Measurements from ENCODE around the gene FXN. TPM values are rescaled to one million over a fixed set of nuclear protein-coding genes. Genes with fewer than 3 reads are reported as not detected.
A peak's percentile ranks its signal among the peaks of the same experiment; 100 is the strongest.

The FXN gene
- total RNA-seq, 1 donor from 2014 or later: 22.7 TPM

GRCh38 chr9:69054989-69055388 lies 19.4 kb downstream of the FXN start:
- no peak overlapping the region for H3K4me3 ChIP-seq (ENCODE audit: insufficient read depth, low read depth, low read length)
- no peak overlapping the region for H3K27ac Mint-ChIP-seq (ENCODE audit: unreplicated experiment)
- no peak overlapping the region for H3K27ac ChIP-seq (ENCODE audit: low read depth, low read length)
- FAIRE-seq (no peak), DNase-seq (ENCODE audit: low read depth) (no peak)
- no peak overlapping the region for H3K9ac ChIP-seq (ENCODE audit: low read length)
- H4K20me1 ChIP-seq (ENCODE audit: insufficient read depth, low read length): no peaks in the 10 kb centered on the region
- H3K36me3 ChIP-seq (ENCODE audit: insufficient read depth, low read length): peaks cover 1% of the 10 kb centered on the region
- no peak overlapping the region for H2AFZ ChIP-seq (ENCODE audit: low read depth, low read length)
- no peaks in the 10 kb centered on the region for H3K9me3 ChIP-seq (ENCODE audit: insufficient read depth, low read depth, low read length)
- no peaks in the 10 kb centered on the region for H3K4me1 ChIP-seq (ENCODE audit: insufficient read depth, low read length)
- H3K4me2 ChIP-seq (ENCODE audit: low read length): no peak overlapping the region
- H3K4me3 Mint-ChIP-seq (ENCODE audit: unreplicated experiment): no peak overlapping the region
- H3K36me3 Mint-ChIP-seq (ENCODE audit: low read depth, unreplicated experiment): peaks cover 10% of the 10 kb centered on the region
- peaks cover 2% of the 10 kb centered on the region for H3K4me1 Mint-ChIP-seq (ENCODE audit: low read depth, unreplicated experiment)
- H3K79me2 ChIP-seq (ENCODE audit: insufficient read depth, low read length): no peaks in the 10 kb centered on the region
- H3K27me3 ChIP-seq (ENCODE audit: insufficient read depth, low read length): no peaks in the 10 kb centered on the region
- no peaks in the 10 kb centered on the region for H3K27me3 Mint-ChIP-seq (ENCODE audit: low read depth, unreplicated experiment)
- no peaks in the 10 kb centered on the region for H3K9me3 Mint-ChIP-seq (ENCODE audit: unreplicated experiment)
- TF ChIP-seq CTCF (IDR thresholded peaks at IDR 0.05; ENCODE audit: insufficient read depth, low read depth, low read length) (no peak), EZH2 (IDR thresholded peaks at IDR 0.05; ENCODE audit: insufficient read depth, low read length) (no peak)

DNA sequence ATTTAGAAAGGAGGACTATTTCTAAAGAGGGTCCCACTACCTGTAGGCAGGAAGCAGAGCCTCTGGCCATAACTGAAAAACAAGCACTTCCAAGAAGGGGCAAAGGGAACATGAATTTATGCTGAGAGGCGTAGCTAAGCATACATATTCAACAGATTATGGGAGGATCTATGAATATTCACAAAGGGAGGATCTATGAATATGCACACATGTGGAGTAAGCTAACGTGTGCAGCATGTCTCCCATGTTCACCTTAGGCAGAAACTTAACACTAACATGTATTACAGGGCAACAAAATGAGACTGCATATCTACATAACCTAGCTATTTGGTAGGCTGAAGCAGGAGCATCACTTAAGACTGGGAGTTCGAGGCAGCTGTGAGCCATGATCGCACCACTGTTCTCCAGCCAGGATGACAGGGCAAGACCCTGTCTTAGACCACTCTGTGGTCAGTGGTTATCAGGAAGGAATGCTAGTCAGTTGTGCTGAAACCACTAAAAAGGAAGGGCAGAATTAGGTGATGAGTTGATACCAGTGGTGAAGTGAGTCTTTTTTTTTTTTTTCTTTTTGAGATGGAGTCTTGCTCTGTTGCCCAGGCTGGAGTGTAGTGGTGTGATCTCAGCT lies 20.8 kb downstream of the FXN start:
- Histone ChIP-seq H3K4me2 (ENCODE audit: low read length) (no peak overlapping the region), H3K9ac (ENCODE audit: low read length) (no peak overlapping the region), H3K4me3 (ENCODE audit: insufficient read depth, low read depth, low read length) (no peak overlapping the region), H3K4me1 (ENCODE audit: insufficient read depth, low read length) (no peaks in the 10 kb centered on the region), H2AFZ (ENCODE audit: low read depth, low read length) (no peak overlapping the region), H4K20me1 (ENCODE audit: insufficient read depth, low read length) (no peaks in the 10 kb centered on the region), H3K9me3 (ENCODE audit: insufficient read depth, low read depth, low read length) (no peaks in the 10 kb centered on the region), H3K27ac (ENCODE audit: low read depth, low read length) (no peak overlapping the region), H3K27me3 (ENCODE audit: insufficient read depth, low read length) (no peaks in the 10 kb centered on the region), H3K36me3 (ENCODE audit: insufficient read depth, low read length) (no peaks in the 10 kb centered on the region), H3K79me2 (ENCODE audit: insufficient read depth, low read length) (no peaks in the 10 kb centered on the region)
- no peak overlapping the region for H3K4me3 Mint-ChIP-seq (ENCODE audit: unreplicated experiment)
- no peak overlapping the region for H3K27ac Mint-ChIP-seq (ENCODE audit: unreplicated experiment)
- TF ChIP-seq CTCF (IDR thresholded peaks at IDR 0.05; ENCODE audit: insufficient read depth, low read depth, low read length) (no peak), EZH2 (IDR thresholded peaks at IDR 0.05; ENCODE audit: insufficient read depth, low read length) (no peak)
- no peaks in the 10 kb centered on the region for H3K9me3 Mint-ChIP-seq (ENCODE audit: unreplicated experiment)
- no peaks in the 10 kb centered on the region for H3K27me3 Mint-ChIP-seq (ENCODE audit: low read depth, unreplicated experiment)
- H3K36me3 Mint-ChIP-seq (ENCODE audit: low read depth, unreplicated experiment): peaks cover 11% of the 10 kb centered on the region
- DNase-seq (ENCODE audit: low read depth): peak; percentile 33
- H3K4me1 Mint-ChIP-seq (ENCODE audit: low read depth, unreplicated experiment): peaks cover 2% of the 10 kb centered on the region
- FAIRE-seq: no peak

GRCh38 chr9:69058101-69058500 lies 22.5 kb downstream of the FXN start:
- DNase-seq (ENCODE audit: low read depth): no peak
- no peaks in the 10 kb centered on the region for H3K36me3 ChIP-seq (ENCODE audit: insufficient read depth, low read length)
- Mint-ChIP-seq H3K9me3 (ENCODE audit: unreplicated experiment) (no peaks in the 10 kb centered on the region), H3K27me3 (ENCODE audit: low read depth, unreplicated experiment) (no peaks in the 10 kb centered on the region), H3K4me1 (ENCODE audit: low read depth, unreplicated experiment) (peaks cover 2% of the 10 kb centered on the region), H3K4me3 (ENCODE audit: unreplicated experiment) (no peak overlapping the region), H3K27ac (ENCODE audit: unreplicated experiment) (no peak overlapping the region), H3K36me3 (ENCODE audit: low read depth, unreplicated experiment) (peaks cover 11% of the 10 kb centered on the region)
- no peaks in the 10 kb centered on the region for H4K20me1 ChIP-seq (ENCODE audit: insufficient read depth, low read length)
- no peak for FAIRE-seq
- H3K27me3 ChIP-seq (ENCODE audit: insufficient read depth, low read length): no peaks in the 10 kb centered on the region
- H3K4me2 ChIP-seq (ENCODE audit: low read length): no peak overlapping the region
- no peak overlapping the region for H3K4me3 ChIP-seq (ENCODE audit: insufficient read depth, low read depth, low read length)
- H3K4me1 ChIP-seq (ENCODE audit: insufficient read depth, low read length): no peaks in the 10 kb centered on the region
- H3K9me3 ChIP-seq (ENCODE audit: insufficient read depth, low read depth, low read length): no peaks in the 10 kb centered on the region
- no peak overlapping the region for H3K27ac ChIP-seq (ENCODE audit: low read depth, low read length)
- no peaks in the 10 kb centered on the region for H3K79me2 ChIP-seq (ENCODE audit: insufficient read depth, low read length)
- no peak overlapping the region for H2AFZ ChIP-seq (ENCODE audit: low read depth, low read length)
- H3K9ac ChIP-seq (ENCODE audit: low read length): no peak overlapping the region
- TF ChIP-seq CTCF (IDR thresholded peaks at IDR 0.05; ENCODE audit: insufficient read depth, low read depth, low read length): no peak
- TF ChIP-seq EZH2 (IDR thresholded peaks at IDR 0.05; ENCODE audit: insufficient read depth, low read length): no peak
